ENCODE results near the gene INTU. TPM values are rescaled to one million over a fixed set of nuclear protein-coding genes. Genes with fewer than 3 reads are reported as not detected.
A peak's percentile ranks its signal among the peaks of the same experiment; 100 is the strongest.

Gene INTU
- total RNA-seq, 3 donors from 2014 or later (not counting 1 experiment from before 2014, with no cell fraction given), result 0.08 to 0.43 (median 0.16) TPM

GRCh38 chr4:127622621-127622920, 10.2 kb upstream of the INTU start:
- Mint-ChIP-seq H3K9me3 (peaks cover 5 to 10% of the 10 kb centered on the region in 2 donors), H3K27ac (no peak overlapping the region), H3K4me1 (peaks cover 0 to 4% of the 10 kb centered on the region in 2 donors), H3K4me3 (no peak overlapping the region), H3K27me3 (ENCODE audit: low read depth in 2 of 2) (peaks cover 37 to 44% of the 10 kb centered on the region in 2 donors), H3K36me3 (peaks cover 12% of the 10 kb centered on the region)
- H3K4me1 ChIP-seq (ENCODE audit: control insufficient read depth, insufficient read depth, low read length), result peaks cover 5% of the 10 kb centered on the region
- ATAC-seq (no peak), DNase-seq (no peak)
- no peak overlapping the region for H3K27ac ChIP-seq (ENCODE audit: low read length)
- H3K36me3 ChIP-seq (ENCODE audit: control insufficient read depth, insufficient read depth, low read length), result no peaks in the 10 kb centered on the region
- 21% methylated on average over 12 of the region's 12 CpGs for WGBS (ENCODE audit: insufficient coverage)
- intact Hi-C loops (cut with micrococcal nuclease), result no loop called here
- H3K9me3 ChIP-seq (ENCODE audit: control insufficient read depth, insufficient read depth, low read length), result no peaks in the 10 kb centered on the region
- peaks cover 29% of the 10 kb centered on the region for H3K27me3 ChIP-seq (ENCODE audit: control insufficient read depth, insufficient read depth, low read length)
- H3K4me3 ChIP-seq (ENCODE audit: low read length), result no peak overlapping the region
- TF ChIP-seq CTCF (IDR thresholded peaks at IDR 0.05), result no peak

- Mint-ChIP-seq H3K36me3 (peaks cover 12% of the 10 kb centered on the region), H3K4me3 (no peak overlapping the region), H3K4me1 (peaks cover 0 to 4% of the 10 kb centered on the region in 2 donors), H3K27me3 (ENCODE audit: low read depth in 2 of 2) (peaks cover 32 to 48% of the 10 kb centered on the region in 2 donors), H3K27ac (no peak overlapping the region), H3K9me3 (peaks cover 5 to 7% of the 10 kb centered on the region in 2 donors)
- peaks cover 5% of the 10 kb centered on the region for H3K4me1 ChIP-seq (ENCODE audit: control insufficient read depth, insufficient read depth, low read length)
- 5% methylated on average over 81 of the region's 81 CpGs for WGBS (ENCODE audit: insufficient coverage)
- no peaks in the 10 kb centered on the region for H3K36me3 ChIP-seq (ENCODE audit: control insufficient read depth, insufficient read depth, low read length)
- DNase-seq, result no peak
- intact Hi-C loops (cut with micrococcal nuclease), result no loop called here
- H3K27ac ChIP-seq (ENCODE audit: low read length), result no peak overlapping the region
- H3K4me3 ChIP-seq (ENCODE audit: low read length), result no peak overlapping the region
- H3K27me3 ChIP-seq (ENCODE audit: control insufficient read depth, insufficient read depth, low read length), result peaks cover 29% of the 10 kb centered on the region
- peak; percentile 17 to 26 (median 18) for ATAC-seq
- TF ChIP-seq CTCF (IDR thresholded peaks at IDR 0.05), result no peak
- no peaks in the 10 kb centered on the region for H3K9me3 ChIP-seq (ENCODE audit: control insufficient read depth, insufficient read depth, low read length)
These were observed 9.6 kb upstream of the INTU start for GRCh38 chr4:127622921-127623796.

- no peak for TF ChIP-seq CTCF (IDR thresholded peaks at IDR 0.05)
- intact Hi-C loops (cut with micrococcal nuclease), result no loop called here
- no peak overlapping the region for H3K4me3 Mint-ChIP-seq
These were observed 9.0 kb upstream of the INTU start for GRCh38 chr4:127623797-127624083.

More at GRCh38 chr4:127623797-127624083, 9.0 kb upstream of the INTU start:
- no peak overlapping the region for H3K4me3 ChIP-seq (ENCODE audit: low read length)
- no peak overlapping the region for H3K27ac ChIP-seq (ENCODE audit: low read length)
- 17% methylated on average over 6 of the region's 7 CpGs for WGBS (ENCODE audit: insufficient coverage)
- Mint-ChIP-seq H3K9me3 (peaks cover 2 to 5% of the 10 kb centered on the region in 2 donors), H3K27ac (no peak overlapping the region), H3K36me3 (peaks cover 12% of the 10 kb centered on the region), H3K27me3 (ENCODE audit: low read depth in 2 of 2) (peaks cover 32 to 49% of the 10 kb centered on the region in 2 donors), H3K4me1 (peaks cover 0 to 4% of the 10 kb centered on the region in 2 donors)
- DNase-seq (no peak), ATAC-seq (no peak)
- H3K4me1 ChIP-seq (ENCODE audit: control insufficient read depth, insufficient read depth, low read length), result peaks cover 5% of the 10 kb centered on the region
- no peaks in the 10 kb centered on the region for H3K36me3 ChIP-seq (ENCODE audit: control insufficient read depth, insufficient read depth, low read length)
- no peaks in the 10 kb centered on the region for H3K9me3 ChIP-seq (ENCODE audit: control insufficient read depth, insufficient read depth, low read length)
- peaks cover 29% of the 10 kb centered on the region for H3K27me3 ChIP-seq (ENCODE audit: control insufficient read depth, insufficient read depth, low read length)

All from natural killer cell (primary cell).